HG03159 (cell line): ENCODE results near the gene GLUL.
"Not testable (repeated sequence)": the region's sequence is repeated elsewhere in the genome, so short reads cannot be mapped to it uniquely, and the experiment has no call there.

Experiments
- ATAC-seq: cut with Tn5 transposase; IDR thresholded peaks from one replicate; pipeline ENCODE4 v1.9.1; 2021; ENCODE audit warnings: mild to moderate bottlenecking, moderate library complexity; ENCODE audit not compliant: unreplicated experiment

The GLUL gene

DNA sequence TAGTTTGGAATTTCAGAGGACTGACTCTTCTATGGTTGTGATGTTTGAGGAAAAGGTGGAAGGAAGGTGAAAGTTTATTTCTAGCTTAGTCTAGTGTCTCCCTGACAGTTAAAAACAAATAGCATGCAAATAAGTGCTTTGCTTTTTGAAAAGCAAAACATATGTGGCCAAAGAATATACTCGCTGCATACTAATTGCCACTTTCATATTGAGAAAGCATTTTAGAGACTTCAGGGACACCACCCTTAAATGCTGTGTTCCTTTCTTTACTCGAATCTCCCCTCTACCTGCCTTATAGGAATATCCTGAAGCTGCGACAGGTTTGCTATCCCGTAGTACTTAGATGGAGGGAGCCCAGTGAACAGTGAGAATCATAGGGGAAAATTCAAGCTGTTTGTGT lies 23.2 kb downstream of the GLUL start:
- ATAC-seq = no peak

DNA sequence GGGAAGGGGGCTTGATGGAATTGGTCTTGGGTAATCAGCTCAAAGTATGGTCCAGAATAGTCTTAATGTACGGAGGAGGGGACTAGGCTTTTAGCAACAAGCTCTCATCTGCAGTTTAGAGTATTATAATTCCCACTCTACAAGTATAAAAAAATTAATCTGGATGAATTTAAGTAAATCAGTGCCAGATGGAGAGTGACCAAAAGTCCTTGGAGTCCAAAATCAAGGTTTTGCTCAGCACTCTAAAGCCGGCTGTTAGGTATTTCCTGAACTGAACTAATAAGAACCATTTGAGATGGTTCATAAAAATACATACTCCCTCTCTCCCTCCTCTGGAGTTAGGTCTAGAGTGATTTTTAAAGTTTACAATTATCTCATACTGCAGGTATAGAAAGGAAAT lies 23.7 kb downstream of the GLUL start:
- ATAC-seq = no peak

DNA sequence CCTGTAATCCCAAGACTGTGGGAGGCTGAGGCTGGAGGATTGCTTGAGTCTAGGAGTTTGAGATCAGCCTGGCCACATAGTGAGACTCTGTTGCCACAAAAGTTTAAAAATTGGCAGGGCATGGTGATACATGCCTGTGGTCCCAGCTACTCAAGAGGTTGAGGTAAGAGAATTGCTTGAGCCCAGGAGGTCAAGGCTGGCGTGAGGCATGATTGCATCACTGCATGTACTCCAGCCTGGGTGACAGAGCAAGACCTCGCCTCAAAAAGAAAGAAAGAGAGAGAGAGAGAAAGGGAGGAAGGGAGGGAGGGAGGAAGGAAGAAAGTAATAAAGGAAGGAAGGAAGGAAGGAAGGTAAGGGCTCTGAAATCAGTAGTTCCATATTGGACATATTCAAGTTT lies 25.0 kb downstream of the GLUL start:
- ATAC-seq = no peak

DNA sequence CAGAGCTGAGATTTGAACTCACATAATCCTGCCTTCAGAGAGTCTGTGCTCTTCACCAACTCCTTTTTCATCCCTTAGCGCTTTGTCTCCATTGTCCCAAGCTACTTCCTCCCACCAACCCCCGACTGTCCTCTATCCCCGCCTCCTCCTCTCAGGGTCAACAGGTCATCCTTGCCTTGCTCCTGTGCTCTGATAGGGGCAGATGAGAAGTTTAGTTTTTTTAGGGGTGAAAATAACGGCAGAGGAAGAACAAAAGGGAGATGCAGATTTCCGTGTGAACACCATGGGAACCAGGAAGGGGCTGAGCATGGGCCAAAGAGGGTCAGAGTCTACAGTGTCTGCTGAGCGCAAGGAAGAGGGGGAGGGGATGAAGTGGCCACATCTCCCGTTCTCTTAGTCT lies 31.9 kb downstream of the GLUL start:
- ATAC-seq = no peak

DNA sequence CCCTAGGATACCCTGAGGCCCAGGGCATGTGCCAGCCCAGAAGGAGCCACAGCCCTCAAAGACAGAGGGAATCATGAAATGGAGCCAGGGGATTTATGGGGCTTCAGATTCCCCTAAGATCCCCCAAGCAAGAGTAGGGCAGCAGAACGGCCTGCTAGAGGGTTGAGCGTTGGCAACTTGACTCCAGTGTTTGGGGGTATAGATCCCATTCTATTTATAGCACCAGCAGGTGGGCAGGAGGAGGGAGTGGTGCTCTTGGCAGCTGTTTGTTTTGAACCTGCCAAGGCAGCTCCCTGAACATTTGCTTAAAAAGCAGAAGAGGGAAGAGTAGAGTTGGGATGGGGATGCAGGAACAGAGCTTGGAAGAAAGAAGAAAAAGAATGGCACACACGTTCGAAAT lies 33.7 kb downstream of the GLUL start:
- ATAC-seq = no peak

DNA sequence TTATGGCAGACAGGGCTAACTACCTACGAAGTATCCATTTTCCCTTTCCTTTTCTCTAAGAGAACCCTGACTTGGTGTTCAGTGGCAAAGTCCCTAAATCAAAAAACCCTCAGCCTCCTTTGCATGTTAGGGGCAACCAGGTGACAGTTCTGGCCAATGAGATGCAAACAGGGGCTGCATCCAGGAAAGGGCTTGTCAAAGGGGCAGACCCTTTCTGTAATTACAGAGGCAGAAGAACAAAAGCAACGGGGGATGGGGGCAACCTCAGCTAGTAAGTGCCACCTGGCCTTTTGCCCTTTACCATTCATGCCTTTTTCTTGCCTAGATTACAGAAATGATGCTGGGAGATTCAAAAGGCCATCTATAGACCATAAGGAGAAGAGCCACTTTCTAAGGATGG lies 34.4 kb downstream of the GLUL start:
- ATAC-seq = no peak

DNA sequence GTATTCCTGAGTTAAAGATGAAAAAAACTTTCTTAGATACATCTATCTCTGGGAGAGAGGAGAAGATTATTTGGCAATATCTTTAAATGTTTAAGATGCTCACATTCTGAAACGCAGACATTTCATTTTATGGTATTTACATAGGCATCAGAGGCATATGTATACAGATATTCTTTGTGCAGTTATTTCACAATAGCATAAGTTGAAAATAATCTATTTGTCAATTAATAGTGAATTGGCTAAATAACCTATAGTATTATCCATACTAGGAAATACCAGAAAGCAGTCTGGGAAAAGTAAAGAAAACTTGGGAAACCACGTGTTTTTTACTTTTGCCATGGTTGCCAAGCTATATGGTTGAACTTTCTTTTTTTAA lies 35.9 kb downstream of the GLUL start:
- ATAC-seq = no peak

DNA sequence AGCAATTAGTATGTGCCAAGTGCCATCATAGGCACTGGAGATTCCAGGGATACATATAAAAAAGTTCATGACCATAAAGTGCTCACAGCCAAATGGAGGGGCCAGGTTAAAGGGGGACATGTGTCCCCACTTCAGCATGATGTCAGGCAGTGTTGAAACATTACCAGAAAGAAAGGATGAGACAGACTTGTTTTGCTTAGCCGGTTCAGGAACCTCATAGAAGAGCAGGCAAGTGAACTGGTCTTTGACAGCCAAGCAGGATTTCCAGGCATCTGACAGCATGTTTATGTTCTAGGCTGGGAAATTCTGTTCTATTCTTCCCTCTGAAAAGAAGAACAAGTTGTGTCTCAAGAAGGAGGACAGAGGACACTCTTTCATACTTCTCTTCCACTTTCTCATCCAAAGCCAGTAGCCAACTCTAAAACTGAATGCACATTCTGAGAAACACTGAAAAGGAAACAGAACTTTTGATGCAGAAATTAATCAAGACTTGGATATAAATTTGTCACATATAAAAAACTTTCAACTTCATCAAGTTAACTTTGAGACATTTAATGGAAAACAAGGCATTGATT lies 39.7 kb downstream of the GLUL start:
- ATAC-seq = no peak

DNA sequence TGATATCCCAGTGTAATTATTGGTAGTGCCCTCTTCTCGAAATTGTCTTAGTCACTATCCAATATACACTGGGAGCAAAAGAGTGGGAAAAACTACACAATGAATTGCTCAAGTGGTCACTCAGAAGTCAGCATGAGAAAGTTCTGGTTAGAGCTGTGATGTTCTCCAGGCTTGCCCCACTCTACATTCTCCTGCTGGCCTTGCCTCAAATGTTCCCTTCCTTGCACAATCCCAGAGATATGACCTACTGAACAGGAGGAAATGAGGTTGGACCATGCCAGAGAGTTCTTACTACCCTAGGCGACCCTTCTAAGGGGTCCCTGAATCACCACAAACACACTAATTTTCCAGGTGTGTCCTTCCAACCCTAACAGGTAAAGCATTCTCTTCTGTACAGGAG lies 40.8 kb downstream of the GLUL start:
- no peak for ATAC-seq

DNA sequence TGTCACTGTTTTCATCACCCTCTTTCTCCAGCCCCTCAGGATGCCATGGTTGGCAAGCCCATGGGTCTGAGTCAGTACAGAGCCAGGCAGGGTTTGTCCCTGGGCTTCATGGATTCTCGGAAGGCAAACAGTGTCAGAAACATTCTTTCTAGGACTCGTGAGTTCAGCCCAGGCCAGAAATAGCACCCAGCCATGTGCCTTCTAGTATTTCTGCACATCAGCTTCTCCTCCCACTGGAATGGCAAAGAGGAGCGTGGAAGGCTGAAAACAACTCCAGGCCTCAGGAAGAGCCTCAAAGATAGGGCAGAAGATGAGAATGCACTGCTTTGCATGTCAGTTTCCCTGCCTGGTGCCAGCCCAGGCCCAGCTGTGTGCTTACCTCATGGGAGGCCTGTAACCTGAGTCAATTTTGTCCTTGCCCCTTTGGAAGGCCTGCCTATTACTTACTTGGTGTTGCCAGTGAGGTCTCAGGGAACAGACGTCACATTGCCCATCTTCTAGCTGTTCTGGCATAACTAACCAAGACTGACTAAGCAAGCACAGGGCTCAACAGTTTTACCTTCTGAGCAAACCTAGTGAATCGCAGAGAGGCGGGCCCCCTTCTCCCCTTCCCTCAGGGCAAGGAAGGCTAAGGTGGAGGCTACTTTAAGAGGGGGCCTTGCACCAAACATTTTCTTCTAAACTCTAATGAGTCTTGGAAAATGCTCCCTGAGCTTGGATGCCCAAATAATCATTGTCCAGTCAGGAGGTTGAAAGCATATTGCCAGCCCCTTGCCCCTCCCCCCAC lies 42.4 kb downstream of the GLUL start:
- ATAC-seq = no peak

DNA sequence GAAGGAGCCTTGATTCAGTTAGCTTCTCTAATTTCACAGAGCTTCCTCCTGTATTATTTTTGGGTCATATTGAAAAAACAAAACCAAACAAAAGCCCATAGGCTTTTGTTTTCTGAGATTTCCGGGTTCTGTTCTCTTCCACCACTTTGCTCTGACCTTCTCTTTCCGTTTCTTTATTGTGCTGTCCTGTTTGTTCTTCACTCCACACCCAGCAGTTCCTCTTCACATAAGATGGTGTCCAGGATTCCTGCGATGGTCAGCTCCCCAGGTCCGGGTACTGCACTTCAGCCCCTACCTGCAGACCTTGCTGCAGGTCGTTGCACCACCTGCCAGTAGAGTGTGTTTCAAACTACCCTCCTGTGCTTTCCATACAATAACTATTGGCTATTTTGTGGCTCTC lies 44.6 kb downstream of the GLUL start:
- ATAC-seq = no peak

DNA sequence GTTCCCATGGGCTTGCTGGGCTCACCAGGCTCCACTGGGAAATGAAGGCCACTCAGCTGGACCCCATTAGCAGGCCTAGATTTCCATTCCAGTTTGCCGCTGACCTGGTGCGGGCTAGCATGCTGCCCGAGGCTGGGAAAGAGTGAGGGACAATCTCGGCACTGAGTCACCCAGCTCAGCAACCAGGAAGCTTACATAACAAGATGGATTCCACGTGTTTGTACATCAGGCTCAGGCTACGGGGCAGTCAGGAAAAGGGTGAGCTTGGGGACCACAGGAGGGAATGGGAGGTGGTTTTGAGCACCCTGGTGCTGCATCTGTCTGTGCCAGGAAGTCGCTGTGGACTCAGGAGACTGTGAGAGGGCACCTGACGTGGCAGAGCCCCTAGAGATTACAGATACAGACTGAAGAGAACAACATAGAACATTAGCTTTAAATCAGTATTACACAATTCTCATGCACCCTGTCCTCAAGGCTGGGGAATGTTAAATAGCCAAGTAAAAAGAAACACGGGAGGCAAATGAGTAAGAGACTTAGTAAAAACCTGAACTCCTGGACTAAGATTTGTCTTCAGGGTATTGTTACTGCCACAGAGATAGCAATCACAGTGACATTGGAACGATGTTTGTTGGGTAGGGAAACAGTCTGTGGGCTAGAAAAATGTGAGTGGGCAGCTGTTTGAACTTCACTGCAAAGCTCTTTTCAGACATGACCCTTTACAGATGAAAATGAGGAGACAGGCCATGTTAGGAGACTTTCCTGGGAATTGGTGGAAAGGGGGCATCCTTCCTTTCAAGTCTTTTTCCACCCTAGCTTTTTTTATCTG lies 51.1 kb downstream of the GLUL start:
- ATAC-seq = no peak

DNA sequence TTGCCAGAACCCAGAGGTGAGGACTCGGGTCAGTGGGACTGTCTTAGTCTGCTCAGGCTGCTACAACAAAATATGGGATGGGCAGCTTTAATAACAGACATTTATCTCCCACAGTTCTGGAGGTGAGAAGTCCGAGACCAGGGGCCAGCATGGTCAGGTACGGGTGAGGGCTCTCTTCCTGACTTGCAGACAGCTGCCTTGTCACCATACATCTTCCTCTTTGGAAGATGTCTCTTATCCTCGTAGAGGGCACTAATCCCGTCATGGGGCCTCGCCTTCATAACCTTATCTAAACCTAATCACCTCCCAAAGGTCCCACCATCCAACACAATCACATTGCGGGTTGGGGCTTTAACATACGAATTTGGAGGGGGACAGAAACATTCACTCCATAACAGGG lies 51.9 kb downstream of the GLUL start:
- ATAC-seq = no peak

DNA sequence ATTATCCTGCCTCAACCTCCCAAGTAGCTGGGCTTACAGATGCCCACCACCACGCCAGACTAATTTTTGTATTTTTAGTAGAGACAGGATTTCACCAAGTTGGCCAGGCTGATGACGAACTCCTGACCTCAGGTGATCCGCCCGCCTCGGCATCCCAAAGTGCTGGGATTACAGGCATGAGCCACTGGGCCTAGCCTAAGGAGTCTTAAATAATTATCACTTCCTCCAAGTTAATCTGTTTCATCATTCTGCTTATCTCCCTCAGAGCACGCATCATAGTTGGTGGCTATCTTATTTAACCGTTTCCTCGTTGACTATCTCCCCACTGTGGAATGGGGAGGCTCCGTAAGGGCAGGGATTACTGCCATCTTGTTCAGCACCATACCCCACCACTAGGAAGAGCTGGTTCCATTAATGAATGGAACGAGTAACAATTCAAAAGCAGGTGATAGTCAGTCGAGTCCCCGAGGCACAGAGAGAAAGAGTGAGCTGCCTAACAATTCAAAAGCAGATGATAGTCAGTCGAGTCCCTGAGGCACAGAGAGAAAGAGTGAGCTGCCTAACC lies 52.7 kb downstream of the GLUL start:
- ATAC-seq = no peak

DNA sequence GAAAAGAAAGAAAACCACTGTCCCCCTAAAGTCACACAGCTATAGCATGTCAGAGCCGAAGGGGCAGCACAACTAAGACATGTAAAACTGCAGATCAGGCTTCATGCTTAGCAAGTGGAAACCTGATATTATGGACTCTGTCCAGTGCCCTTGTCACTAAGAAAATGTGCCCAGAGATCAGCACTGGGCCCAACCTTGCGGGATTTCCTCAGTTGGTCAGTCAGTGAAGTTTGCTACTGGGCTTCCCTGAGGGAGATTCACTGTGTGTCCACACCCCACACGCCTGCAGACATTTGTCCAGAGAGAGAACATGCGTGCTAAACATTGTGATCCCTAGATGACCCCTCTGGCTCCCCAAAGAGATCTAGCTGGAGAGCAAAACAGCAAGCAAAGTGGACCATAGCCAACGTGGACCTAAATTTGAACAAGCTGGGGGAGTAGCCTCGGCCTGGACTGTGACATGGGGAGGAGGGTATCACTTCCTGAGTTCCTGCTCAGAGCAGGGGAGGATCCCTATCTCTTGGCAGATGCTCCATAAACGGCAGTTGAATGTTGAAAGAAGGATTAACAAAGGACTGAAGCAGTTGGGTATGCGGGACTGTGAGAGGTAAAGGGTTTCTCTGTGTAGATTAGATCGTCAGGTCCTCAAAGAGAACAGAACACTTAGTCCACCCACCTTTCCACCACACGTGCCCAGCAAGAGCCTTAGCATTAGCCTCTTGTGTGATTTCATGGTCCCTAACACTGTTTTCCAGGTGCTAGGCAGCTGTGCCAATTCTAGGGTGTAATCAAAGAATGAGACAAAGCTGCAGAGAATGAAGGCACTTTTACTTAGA lies 53.6 kb downstream of the GLUL start:
- ATAC-seq = no peak

DNA sequence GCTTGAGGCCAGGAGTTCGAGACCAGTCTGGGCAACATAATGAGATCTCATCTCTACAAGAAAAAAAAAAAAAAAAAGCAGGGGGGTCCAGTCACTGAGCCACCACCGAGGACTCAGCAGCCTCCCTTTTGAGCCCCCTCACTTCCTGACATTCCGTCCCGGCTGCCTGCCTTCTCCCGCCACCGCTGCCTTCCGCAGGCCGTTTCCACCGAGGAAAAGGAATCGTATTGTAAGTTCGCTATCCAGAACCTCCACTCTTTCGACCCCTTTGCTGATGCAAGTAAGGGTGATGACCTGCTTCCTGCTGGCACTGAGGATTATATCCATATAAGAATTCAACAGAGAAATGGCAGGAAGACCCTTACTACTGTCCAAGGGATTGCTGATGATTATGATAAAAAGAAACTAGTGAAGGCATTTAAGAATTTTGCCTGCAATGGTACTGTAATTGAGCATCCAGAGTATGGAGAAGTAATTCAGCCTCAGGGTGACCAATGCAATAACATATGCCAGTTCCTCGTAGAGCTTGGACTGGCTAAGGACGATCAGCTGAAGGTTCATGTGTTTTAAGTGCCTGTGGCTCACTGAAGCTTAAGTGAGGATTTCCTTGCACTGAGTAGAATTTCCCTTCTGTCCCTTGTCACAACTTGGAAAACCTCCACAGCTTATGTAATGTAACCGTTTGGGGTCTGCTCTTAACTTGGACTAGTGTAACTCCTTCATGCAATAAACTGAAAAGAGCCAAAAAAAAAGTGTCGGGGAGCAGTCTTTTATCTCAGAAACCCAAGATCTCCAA lies 55.6 kb downstream of the GLUL start:
- ATAC-seq = no peak

DNA sequence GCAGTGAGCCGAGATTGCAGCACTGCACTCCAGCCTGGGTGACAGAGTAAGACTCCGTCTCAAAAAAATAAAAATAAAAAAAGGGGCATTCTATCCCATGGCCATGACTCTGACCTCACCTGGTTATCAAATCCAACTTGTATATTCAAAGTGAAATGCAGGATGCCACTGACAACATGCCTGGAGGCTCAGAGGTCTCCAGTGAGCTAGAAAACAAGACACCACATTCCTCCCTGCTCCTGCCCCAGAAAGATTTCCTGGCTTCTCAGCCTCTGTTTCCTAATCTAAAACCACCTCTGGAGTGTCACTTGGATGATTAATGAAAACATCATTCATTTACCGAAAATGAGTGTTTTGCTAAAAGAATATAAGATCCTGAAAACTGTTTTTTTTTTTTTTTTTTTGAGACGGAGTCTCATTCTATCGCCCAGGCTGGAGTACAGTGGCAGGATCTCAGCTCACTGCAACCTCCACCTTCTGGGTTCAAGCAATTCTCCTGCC lies 58.5 kb downstream of the GLUL start:
- ATAC-seq = not testable (repeated sequence)

DNA sequence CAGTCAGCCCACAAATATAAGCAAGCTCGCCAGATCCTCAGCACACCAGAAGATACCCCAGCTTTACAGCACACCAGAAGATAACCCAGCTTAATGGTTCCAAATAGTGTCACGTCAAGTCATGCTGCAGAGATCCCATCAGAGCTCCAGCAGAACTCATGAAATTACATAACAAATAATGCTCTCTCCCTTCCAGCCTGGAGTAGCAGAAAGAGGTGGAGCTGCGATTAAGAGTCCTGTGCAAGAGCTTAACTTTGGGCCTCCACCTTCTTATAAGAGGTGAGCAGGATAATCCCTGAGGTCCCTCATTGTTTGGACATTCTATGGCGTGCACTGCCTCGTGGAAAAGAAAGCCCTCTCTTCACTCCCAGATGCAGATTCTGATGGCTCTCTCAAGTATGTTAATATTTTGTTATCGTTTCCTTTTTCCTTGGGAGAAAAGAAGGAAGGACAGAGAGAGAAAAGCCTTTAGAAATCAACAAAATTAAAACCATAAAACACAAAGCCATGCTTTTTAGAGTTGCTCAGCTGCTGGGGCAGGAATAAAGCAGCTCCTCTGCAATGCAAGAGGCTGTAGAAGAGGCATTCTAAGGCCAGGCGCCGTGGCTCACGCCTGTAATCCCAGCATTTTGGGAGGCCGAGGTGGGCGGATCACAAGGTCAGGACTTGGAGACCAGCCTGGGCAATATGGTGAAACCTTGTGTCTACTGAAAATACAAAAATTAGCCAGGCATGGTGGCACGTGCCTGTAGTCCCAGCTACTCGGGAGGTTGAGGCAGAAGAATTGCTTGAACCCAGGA lies 59.1 kb downstream of the GLUL start:
- ATAC-seq = no peak
